Mammary epithelial cell (primary cell): Measurements from ENCODE around the gene C1GALT1C1.

Experiments
- EZH2 ChIP-seq: IDR thresholded peaks from 2 replicates; pipeline ENCODE4 v1.6.1; 2012; ENCODE audit warnings: low read length, inconsistent platforms, borderline replicate concordance
- TF ChIP-seq, protein P1 (sequence below), 2 donors: IDR thresholded peaks in 1 of 2; conservative IDR thresholded peaks in 1 of 2; 2 replicates each; pipeline ENCODE4 v1.5.1; 2011 to 2012; ENCODE audit warnings: inconsistent platforms in 2 of 2, low read length in 2 of 2, mild to moderate bottlenecking in 2 of 2, control low read depth in 1 of 2, low read depth in 1 of 2; ENCODE audit not compliant: insufficient read depth in 1 of 2; ENCODE audit errors: extremely low read depth in 1 of 2

DNA sequence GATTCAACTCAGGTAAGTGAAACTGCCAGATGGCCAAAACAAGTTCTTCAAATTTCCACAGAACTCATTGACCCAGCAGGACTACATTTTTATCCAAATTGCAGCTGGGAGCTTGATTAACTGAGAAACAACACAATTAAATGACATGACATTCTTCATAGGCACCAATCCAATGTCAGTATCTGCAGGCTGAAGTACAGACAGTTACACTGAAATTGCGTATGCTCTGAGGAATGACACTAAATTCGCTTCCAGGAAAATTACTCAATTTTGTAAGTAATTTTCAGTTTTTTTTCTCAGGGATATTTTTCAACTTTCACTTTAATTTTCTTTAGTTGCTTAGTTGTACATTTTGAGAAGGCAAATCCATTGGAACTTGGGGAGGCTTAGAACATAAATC, 4.5 kb downstream of the C1GALT1C1 start:
- TF ChIP-seq, protein P1, sequence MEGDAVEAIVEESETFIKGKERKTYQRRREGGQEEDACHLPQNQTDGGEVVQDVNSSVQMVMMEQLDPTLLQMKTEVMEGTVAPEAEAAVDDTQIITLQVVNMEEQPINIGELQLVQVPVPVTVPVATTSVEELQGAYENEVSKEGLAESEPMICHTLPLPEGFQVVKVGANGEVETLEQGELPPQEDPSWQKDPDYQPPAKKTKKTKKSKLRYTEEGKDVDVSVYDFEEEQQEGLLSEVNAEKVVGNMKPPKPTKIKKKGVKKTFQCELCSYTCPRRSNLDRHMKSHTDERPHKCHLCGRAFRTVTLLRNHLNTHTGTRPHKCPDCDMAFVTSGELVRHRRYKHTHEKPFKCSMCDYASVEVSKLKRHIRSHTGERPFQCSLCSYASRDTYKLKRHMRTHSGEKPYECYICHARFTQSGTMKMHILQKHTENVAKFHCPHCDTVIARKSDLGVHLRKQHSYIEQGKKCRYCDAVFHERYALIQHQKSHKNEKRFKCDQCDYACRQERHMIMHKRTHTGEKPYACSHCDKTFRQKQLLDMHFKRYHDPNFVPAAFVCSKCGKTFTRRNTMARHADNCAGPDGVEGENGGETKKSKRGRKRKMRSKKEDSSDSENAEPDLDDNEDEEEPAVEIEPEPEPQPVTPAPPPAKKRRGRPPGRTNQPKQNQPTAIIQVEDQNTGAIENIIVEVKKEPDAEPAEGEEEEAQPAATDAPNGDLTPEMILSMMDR (conservative IDR thresholded peaks at IDR 0.05 in 1 of 2, IDR thresholded peaks at IDR 0.05 in 1 of 2; ENCODE audit: extremely low read depth in 1 of 2, insufficient read depth in 1 of 2, low read depth in 1 of 2, low read length in 2 of 2) = no peak
- no peak for TF ChIP-seq EZH2
